PC-9 (cell line): ENCODE results near the gene CALHM2. TPM values are rescaled to one million over a fixed set of nuclear protein-coding genes. Genes with fewer than 3 reads are reported as not detected.

ENCODE experiments used
- BruUV-seq: library from RNA; stranded (reverse); fragments of 400-500 nt; replicated peaks from 2 replicates; lab custom pipeline; 2021; lab: Mats Ljungman, UMichigan
- CTCF ChIA-PET: fragments of 300-600 bp; sonication (Branson Sonifier 250); formaldehyde crosslinking; loops from one replicate; lab custom pipeline; 2022; ENCODE audit warnings: antibody characterized with exemption; lab: Charles Lee
- POLR2A ChIA-PET: fragments of 300-600 bp; sonication (Branson Sonifier 250); formaldehyde crosslinking; loops from one replicate; lab custom pipeline; 2022; ENCODE audit warnings: antibody characterized with exemption; ENCODE audit not compliant: unreplicated experiment; lab: Charles Lee
- DNase-seq, 2 experiments: peaks; one replicate each; pipeline versions ENCODE4 v3.0.0 to v3.0.0-alpha.2; 2015 to 2022; ENCODE audit warnings: mixed read lengths in 1 of 2
- H2AFZ ChIP-seq: fragments of 200-600 bp; sonication (generic); 2 replicates; pipeline ENCODE4 v1.8.1; 2017; ENCODE audit warnings: antibody characterized with exemption
- H3F3A ChIP-seq: fragments of 200-600 bp; sonication (generic); 2 replicates; pipeline ENCODE4 v1.8.1; 2017; ENCODE audit warnings: antibody characterized with exemption, mild to moderate bottlenecking, low read depth; ENCODE audit not compliant: insufficient read depth
- H3K27ac ChIP-seq: fragments of 200-600 bp; sonication (generic); 2 replicates; pipeline ENCODE4 v1.6.1; 2016; ENCODE audit warnings: mixed run types
- H3K27me3 ChIP-seq: fragments of 200-600 bp; sonication (generic); 2 replicates; pipeline ENCODE4 v1.6.1; 2016; ENCODE audit warnings: low read depth, mixed run types; ENCODE audit not compliant: insufficient read depth
- H3K36me3 ChIP-seq: fragments of 200-600 bp; sonication (generic); 2 replicates; pipeline ENCODE4 v1.6.1; 2016; ENCODE audit warnings: low read depth, mixed run types
- H3K4me1 ChIP-seq: fragments of 200-600 bp; sonication (generic); replicated peaks from 2 replicates; pipeline ENCODE4 v1.6.1; 2016; ENCODE audit warnings: mixed run types; ENCODE audit not compliant: insufficient read depth
- H3K4me2 ChIP-seq: fragments of 200-600 bp; sonication (generic); 2 replicates; pipeline ENCODE4 v1.6.1; 2017; ENCODE audit warnings: mixed run types
- H3K4me3 ChIP-seq: fragments of 200-600 bp; sonication (generic); 2 replicates; pipeline ENCODE4 v1.6.1; 2016; ENCODE audit warnings: mixed run types
- H3K79me2 ChIP-seq: fragments of 200-600 bp; sonication (generic); 2 replicates; pipeline ENCODE4 v1.6.1; 2017; ENCODE audit warnings: low read depth, mixed run types
- H3K9me2 ChIP-seq: fragments of 200-600 bp; sonication (generic); 2 replicates; pipeline ENCODE4 v1.8.1; 2017; ENCODE audit warnings: mild to moderate bottlenecking; ENCODE audit not compliant: insufficient read depth
- H3K9me3 ChIP-seq: fragments of 200-600 bp; sonication (generic); 2 replicates; pipeline ENCODE4 v1.8.1; 2016; ENCODE audit warnings: low read depth; ENCODE audit not compliant: insufficient read depth
- H4K20me1 ChIP-seq: fragments of 200-600 bp; sonication (generic); 2 replicates; pipeline ENCODE4 v1.8.1; 2017; ENCODE audit not compliant: insufficient read depth
- CTCF ChIP-seq: fragments of 200-600 bp; sonication (generic); conservative IDR thresholded peaks from 2 replicates; pipeline ENCODE4 v1.6.1; 2017; ENCODE audit warnings: mixed run types, antibody characterized with exemption, mild to moderate bottlenecking, moderate library complexity
- EZH2 ChIP-seq: fragments of 200-600 bp; sonication (generic); IDR thresholded peaks from 2 replicates; pipeline ENCODE4 v1.8.0; 2017; ENCODE audit warnings: antibody characterized with exemption, low read depth
- intact Hi-C: fragments of 100-400 bp; cut with micrococcal nuclease; formaldehyde crosslinking; loops from one replicate; pipeline ENCODE4 v1.10.0; 2022; ENCODE audit not compliant: unreplicated experiment
- total RNA-seq: library from RNA; stranded (reverse); gene quantifications from 2 replicates; pipeline ENCODE4 v1.2.3, GENCODE V29; 2021

The CALHM2 gene
- total RNA-seq, 1 experiment from 2014 or later, result 54.1 TPM

DNA sequence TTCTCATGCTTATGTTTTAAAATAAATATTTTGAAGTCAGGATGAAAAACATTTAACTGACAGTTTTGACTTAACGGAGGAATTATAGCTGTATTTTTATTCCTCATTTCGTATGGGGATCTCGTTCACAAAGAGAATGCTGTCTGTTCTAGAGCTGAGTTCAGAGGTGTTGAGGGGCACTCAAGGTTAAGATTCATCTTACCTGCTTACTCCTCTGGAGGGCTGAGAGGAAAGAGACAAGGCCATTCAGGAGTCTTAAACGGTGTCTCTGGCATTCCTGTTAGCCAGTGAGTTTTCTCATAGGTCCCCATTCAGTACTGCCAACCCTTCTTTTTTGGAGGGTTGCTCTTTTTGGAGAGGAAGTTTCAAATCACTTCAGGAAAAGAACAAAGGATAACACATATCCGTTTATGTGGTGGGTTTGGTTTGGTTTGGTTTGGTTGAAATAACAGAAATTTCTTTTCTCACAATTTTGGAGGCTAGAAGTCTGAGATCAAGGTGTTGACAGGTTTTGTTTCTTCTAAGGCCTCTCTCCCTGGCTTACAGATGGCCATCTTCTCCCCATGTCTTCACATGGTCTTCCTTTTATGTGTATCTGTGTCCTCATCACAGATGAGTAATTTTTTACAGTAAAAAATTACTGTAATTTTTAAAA lies 23.1 kb downstream of the CALHM2 start:
- Histone ChIP-seq H3K9me3 (no peaks in the 10 kb centered on the region), H4K20me1 (no peaks in the 10 kb centered on the region), H2AFZ (no peak overlapping the region), H3K4me1 (no peaks in the 10 kb centered on the region), H3K36me3 (0 out of 2 replicates have a peak, but pooled peaks cover 7% of the 10 kb centered on the region), H3K4me3 (no peak overlapping the region), H3K4me2 (no peak overlapping the region), H3K79me2 (no peaks in the 10 kb centered on the region), H3K27me3 (no peaks in the 10 kb centered on the region), H3K9me2 (no peaks in the 10 kb centered on the region), H3K27ac (no peak overlapping the region), H3F3A (no peaks in the 10 kb centered on the region)
- DNase-seq, result no peak
- BruUV-seq, result no TSS peak
- POLR2A ChIA-PET, result no interaction called here
- no peak for TF ChIP-seq CTCF
- TF ChIP-seq EZH2, result no peak
- intact Hi-C loops, result no loop called here
- CTCF ChIA-PET, result no interaction called here

- 0 out of 2 replicates have a peak, but pooled peaks cover 7% of the 10 kb centered on the region for H3K36me3 ChIP-seq
- no TSS peak for BruUV-seq
- H3K9me2 ChIP-seq, result no peaks in the 10 kb centered on the region
- H3F3A ChIP-seq, result no peaks in the 10 kb centered on the region
- no peak overlapping the region for H3K4me3 ChIP-seq
- CTCF ChIA-PET, result interaction anchor here (0.6 kb wide), 1 partner anchor 29 kb away, joined by 5 read pairs; no protein-coding TSS in a partner anchor
- no peak overlapping the region for H3K27ac ChIP-seq
- H3K27me3 ChIP-seq, result no peaks in the 10 kb centered on the region
- POLR2A ChIA-PET, result no interaction called here
- no peak overlapping the region for H3K4me2 ChIP-seq
- intact Hi-C loops, result no loop called here
- H4K20me1 ChIP-seq, result no peaks in the 10 kb centered on the region
- H3K9me3 ChIP-seq, result no peaks in the 10 kb centered on the region
- TF ChIP-seq EZH2, result no peak
- H2AFZ ChIP-seq, result no peak overlapping the region
- H3K79me2 ChIP-seq, result no peaks in the 10 kb centered on the region
- no peak for DNase-seq
- no peaks in the 10 kb centered on the region for H3K4me1 ChIP-seq
Measured at GRCh38 chr10:103427866-103428265, 24.3 kb downstream of the CALHM2 start.

DNA sequence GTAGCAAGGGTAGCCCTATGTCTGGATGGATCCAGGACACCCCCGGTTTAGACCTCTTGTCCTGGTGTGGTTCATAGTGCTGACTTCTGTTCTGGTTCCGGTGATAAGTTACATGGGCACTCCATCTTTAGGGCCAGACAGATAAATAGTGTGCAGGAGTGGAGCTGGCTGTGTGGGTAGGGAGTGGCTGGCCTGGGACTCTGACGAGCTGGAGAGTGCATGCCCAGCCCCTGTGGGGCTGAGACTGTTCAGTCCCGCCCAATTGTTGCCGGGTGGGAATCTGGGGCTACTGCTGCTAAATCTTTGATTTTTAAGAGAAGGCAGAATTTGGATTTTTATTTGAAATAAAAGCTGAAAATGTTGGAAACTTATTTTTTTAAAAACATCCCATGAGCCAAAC lies 28.4 kb downstream of the CALHM2 start:
- no peak for DNase-seq
- no peaks in the 10 kb centered on the region for H3K27me3 ChIP-seq
- no peaks in the 10 kb centered on the region for H3F3A ChIP-seq
- intact Hi-C loops, result no loop called here
- no peak overlapping the region for H3K4me3 ChIP-seq
- H2AFZ ChIP-seq, result no peak overlapping the region
- TF ChIP-seq EZH2, result no peak
- no peak for TF ChIP-seq CTCF
- no peaks in the 10 kb centered on the region for H3K9me3 ChIP-seq
- BruUV-seq, result no TSS peak
- H3K4me1 ChIP-seq, result no peaks in the 10 kb centered on the region
- H4K20me1 ChIP-seq, result no peaks in the 10 kb centered on the region
- no peaks in the 10 kb centered on the region for H3K9me2 ChIP-seq
- H3K4me2 ChIP-seq, result no peak overlapping the region
- ChIA-PET CTCF (no interaction called here), POLR2A (no interaction called here)
- H3K36me3 ChIP-seq, result 0 out of 2 replicates have a peak, but pooled peaks cover 3% of the 10 kb centered on the region
- H3K27ac ChIP-seq, result no peak overlapping the region
- no peaks in the 10 kb centered on the region for H3K79me2 ChIP-seq
